Measurements from ENCODE around the gene PAX9.

DNA sequence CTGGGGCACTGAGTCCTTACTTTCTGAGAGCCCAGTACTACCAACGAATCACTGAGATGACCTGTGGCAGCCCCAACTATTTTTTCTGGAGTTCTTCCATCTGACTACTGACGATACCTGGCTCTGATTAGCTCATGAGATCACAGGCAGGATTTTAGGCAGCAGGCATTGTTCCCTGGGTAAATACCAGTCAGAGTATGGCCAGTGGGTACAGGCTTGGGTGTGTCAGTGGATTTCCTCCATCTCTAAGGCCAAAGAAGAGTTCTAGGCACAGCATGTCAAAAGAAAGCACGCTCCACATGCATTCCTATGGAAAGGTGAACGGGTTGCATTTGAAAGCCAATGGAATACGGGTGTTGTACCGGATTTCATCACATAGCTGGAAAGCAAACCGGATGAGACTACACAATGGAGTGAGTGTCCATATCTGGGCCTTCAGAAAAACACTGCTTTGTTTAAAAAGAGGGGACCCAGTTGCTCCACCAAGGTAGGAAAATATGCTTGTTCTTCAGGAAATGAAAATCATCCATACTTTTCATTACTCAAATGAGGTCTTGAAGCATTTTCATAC, 55.0 kb downstream of the PAX9 start:
- TF ChIP-seq, protein P1, sequence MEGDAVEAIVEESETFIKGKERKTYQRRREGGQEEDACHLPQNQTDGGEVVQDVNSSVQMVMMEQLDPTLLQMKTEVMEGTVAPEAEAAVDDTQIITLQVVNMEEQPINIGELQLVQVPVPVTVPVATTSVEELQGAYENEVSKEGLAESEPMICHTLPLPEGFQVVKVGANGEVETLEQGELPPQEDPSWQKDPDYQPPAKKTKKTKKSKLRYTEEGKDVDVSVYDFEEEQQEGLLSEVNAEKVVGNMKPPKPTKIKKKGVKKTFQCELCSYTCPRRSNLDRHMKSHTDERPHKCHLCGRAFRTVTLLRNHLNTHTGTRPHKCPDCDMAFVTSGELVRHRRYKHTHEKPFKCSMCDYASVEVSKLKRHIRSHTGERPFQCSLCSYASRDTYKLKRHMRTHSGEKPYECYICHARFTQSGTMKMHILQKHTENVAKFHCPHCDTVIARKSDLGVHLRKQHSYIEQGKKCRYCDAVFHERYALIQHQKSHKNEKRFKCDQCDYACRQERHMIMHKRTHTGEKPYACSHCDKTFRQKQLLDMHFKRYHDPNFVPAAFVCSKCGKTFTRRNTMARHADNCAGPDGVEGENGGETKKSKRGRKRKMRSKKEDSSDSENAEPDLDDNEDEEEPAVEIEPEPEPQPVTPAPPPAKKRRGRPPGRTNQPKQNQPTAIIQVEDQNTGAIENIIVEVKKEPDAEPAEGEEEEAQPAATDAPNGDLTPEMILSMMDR (IDR thresholded peaks at IDR 0.05), result no peak
- TF ChIP-seq POLR2AphosphoS5 (IDR thresholded peaks at IDR 0.05), result no peak
